NCI-H146 (cell line): ENCODE measurements around the gene SMARCD1.

ENCODE experiments used
- DNase-seq: peaks from one replicate; lab custom pipeline; 2025; lab: John Stamatoyannopoulos, UW

SMARCD1 gene

DNA sequence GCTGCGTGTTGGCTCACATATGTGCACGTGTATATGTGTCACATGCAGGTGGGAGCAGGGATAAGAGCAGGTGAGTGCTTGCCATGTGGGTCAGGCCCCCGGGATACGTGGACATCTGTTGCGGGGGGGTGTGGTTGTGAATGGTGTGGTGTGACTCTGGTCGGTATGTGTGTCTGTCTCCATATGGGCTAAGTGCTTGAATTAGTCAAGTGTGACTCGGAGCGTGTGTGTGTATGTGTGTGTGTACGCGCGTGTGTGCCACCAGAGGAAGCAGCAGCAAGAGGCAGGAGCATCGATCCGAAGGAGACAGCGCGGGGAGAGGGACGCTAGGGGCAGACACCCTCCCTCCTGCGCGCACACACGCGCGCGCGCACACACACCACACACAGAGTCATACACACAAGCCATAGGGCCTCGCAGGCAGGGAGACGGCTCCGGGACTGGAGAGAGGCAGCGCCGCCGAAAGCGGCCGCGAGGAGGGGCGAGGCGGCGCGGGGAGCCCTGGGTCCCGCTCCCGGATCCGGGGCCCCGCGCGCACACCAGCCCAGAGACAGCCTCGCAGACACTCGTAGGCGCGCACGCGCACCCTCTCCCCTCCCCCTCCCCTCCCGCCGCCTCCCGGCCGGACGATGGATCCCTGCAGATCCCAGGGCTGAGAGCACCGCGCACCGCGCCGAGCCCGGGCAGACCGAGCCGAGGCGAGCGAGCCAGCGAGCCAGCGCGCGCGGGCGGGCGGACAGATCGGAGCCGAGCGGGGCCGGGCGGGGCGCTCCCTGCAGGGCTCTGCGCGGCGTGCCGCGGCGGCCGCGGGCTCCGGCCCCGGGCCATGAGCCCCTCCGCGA, 27.9 kb upstream of the SMARCD1 start, which contains the start of gene ASIC1:
Gene ASIC1, plus strand, starts transcription at position 597 of the 842 bp plus-strand sequence. CDS start 1,171 bp downstream, outside the sequence.
- peak; percentile 89 for DNase-seq

DNA sequence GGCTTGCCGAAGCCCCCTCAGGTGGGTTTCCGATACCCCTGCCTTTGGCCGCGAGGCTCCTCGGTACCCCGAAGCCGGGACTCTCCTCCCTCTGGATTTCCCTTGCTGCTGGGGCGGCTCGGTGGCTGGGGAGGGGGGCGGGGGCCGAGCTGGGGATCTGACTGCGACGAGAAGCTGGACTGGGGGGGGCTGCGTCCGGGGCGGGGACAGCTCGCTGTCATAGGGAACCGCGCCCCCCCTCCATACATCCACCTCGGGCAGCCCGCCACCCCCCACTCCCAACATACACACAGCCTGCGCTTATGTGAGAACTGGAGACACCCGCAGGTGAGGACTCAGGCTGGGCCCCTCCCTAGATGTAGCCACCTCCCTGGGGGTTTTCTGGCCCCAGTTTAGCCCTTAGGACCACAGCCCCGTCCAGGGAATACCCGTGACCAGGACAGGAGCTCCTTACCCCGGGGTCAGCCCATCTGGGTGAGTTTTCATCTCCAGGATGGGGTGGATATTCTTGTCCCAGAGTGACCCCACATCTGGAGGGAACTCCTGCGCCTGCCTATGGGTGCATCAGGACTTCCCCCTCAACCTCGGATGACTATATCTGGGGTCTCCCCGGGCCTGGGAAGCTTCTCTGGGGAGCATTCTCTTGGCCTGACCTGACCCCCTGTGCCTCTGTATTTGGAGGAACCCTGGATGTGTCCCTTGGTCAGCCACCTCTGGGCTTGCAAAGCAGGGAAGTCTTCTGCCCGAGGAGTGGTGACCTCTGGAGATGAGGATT, 27.1 kb upstream of the SMARCD1 start:
- DNase-seq: peak; percentile 41

DNA sequence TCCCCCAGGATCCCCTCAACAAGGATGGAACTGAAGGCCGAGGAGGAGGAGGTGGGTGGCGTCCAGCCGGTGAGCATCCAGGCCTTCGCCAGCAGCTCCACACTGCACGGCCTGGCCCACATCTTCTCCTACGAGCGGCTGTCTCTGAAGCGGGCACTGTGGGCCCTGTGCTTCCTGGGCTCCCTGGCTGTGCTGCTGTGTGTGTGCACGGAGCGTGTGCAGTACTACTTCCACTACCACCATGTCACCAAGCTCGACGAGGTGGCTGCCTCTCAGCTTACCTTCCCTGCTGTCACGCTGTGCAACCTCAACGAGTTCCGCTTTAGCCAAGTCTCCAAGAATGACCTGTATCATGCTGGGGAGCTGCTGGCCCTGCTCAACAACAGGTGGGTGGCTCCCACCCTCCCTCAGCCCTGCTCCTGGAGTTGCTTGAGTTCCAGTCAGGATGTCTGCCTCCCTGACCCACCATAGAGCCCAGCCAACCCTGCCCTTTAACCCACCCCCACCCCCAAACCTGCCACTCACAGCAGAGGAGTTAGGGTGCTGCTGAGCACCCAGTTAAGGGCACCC, 26.3 kb upstream of the SMARCD1 start:
- DNase-seq: no peak

DNA sequence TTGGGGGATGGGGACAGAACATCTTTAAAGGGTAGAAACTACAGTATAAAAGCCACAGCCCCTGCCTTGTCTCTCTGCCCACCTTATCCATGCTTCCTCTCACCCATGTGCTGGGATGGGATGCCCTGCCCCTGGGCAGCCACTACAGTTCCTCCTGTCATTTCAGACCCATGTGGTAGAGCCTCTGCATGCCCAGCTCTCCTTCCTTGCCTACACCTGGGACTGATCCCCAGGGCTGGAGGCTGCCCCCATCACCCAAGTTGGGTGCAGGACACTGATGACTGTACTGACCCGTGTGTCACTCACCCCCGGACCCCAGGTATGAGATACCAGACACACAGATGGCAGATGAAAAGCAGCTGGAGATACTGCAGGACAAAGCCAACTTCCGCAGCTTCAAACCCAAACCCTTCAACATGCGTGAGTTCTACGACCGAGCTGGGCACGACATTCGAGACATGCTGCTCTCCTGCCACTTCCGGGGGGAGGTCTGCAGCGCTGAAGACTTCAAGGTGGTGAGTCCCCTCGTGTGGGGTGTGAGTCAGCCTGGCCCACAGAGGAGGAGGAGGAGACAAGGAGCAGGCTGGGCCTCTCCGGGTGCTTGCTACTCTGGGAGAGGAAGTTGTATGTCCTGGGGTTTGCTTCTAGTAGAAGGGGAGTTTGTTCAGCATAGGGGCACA, 25.6 kb upstream of the SMARCD1 start:
- DNase-seq: no peak

DNA sequence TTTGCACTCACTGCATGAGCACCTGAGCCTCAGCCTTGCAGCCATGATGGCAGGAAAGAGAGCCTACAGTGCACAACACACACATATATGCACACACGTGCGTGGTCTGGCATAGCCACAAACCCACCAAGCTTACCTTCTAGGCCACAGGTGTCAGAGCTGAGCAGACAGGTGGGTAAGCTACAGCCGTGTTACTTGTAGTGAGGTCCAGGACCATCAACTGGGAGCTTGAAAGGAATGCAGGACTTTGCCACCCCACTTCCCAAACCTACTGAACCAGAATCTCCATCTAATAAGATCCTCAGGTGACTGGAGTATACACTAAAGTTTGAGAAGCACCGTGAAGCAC, 25.0 kb upstream of the SMARCD1 start:
- no peak for DNase-seq

DNA sequence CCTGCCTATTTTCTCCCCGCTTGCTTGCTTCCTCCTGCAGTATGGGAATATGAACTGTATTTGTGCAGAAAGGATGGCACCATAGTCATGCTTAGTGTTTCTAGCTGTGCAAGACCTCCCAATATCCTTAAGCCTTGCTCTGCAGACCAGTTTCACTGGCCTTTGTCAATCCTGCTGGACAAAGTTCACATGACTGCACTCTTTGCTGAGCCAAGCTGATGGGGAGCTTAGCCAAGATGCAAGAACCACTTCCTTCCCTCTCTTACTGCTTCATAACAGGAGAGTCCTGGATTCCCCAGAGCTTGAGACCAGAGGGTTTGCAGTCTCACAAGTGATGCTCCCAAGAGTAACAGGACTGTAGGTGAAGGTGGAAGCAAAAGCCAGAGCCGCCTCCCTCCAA, 24.0 kb upstream of the SMARCD1 start:
- no peak for DNase-seq

DNA sequence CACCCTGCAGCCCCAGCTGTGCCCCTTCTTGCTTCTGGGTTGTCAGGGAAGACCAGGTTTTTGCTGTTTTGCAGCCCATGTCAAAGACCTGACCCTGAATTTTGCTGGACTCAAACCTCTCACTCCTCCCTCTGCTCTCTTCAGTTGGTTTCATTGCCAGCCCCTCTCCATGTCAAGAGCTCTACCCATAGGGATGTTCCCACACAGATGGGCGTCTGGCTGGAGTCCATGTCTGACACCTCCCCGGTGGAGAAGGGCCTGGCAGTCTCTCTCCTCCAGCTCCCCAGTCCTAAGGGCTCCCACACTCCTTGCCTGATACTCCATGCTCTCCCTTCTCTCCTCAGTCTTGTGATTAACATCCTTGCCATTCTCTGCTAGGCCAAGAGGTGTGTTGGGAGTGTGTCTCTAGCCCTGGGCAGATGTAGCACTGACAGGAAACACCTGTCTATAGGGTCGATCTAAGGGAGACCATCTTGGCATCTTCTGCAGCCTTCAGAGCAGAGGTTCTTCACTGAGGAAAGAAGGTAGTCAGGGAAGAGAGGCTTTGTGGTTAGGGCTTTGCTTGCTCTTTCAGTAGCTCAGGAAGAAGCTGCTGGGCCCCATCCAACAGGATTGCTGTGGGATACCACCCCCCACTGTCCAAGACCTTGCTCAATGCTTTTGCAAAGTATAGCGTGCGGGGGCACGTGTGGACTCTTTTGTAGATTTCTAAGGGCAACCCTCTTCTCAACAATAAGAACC, 23.0 kb upstream of the SMARCD1 start:
- DNase-seq: no peak

DNA sequence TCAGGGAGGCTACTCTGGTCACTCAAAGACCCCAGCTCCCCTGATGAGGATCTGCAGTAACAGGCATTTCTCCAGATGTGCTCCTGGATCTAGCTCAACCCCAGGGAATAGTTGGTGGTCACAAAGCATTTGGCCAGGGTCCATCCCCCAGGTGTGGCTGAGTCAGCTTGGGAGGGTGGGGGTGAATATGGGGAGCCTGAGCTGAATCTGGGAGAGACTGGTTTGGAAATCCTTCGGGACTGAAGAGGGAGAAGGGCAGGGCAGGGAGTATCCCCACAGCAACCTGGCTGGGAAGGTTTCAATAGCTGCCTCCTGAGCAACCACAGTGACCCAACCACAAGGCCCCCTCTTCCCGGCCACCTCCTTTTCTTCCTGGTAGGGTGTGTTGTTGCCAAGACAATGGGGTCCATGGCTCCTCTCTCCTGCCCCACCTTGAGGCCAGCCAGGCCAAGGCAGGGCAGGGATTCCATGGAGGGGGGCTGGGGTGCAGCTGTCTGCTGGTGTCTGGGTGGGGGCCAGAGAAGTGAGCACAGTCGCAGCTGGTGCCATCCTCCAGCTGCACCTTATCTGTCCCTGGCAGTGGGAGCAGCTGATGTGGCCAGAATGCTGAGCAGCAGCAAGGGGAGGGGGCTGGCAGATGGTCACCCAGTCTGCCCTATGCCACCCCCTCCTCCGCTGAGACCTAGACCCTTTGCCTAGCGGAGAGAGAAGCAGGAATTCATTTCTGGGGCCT, 22.2 kb upstream of the SMARCD1 start:
- peak; percentile 18 for DNase-seq

DNA sequence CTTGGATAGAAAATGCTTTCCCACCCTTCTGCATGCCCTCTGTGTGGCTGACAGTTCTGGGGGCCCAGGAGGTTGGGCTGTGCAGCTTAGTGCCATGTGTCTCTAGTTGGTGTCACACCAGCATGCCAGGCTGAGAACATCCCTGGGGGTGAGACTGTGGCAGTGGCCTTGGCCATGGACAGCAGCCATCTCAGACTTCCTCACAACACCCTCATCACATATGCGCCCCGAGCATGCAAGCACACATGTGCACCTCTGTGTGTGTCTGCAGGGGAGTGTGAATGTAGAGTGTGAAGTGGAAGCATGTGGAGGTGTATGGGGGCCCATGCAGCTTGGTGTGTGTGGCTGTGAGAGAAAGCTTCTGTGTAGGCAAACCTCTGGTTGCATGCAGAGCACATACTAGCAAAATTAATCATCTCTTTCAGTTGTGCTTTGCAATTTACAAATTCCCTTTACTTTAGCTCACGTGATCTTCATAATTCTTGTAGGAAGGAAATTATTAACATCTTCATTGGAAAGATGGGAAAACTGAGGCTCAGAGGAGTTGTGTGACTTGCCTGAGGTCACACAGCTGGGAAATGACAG, 19.3 kb upstream of the SMARCD1 start:
- DNase-seq: no peak

DNA sequence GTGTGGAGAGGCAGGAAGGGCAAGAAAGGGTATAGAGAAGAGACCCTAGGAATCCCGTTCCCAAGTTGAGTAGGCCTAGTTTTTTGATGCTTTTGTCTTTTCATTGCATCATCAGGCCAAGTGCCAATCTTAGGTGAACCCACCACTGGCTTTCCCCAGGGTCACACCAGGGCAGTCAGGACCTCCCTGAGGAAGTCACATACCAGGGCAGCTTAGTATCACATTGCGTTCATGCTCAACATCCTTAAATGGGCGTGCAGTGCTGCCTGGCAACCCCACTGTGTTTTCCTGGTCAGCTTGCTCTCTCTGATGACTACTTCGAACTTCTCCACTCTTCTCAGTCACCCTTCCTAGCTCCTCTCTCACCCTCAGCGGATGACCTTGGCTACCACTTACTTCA, 18.7 kb upstream of the SMARCD1 start:
- no peak for DNase-seq

DNA sequence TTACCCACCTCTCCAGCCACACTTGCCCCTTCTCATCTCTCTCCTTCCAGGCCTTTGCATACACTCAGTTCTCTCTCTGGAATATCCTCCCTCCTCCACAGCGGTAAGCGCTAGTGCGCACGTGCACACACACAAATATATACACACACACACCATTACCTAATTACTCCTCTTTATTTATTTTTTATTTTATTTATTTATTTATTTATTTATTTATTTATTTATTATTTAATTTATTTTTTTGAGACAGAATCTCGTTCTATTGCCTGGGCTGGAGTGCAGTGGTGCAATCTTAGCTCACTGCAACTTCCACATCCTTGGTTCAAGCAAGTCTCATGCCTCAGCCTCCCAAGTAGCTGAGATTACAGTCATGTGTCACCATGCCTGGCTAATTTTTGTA, 16.1 kb upstream of the SMARCD1 start:
- DNase-seq: no peak

DNA sequence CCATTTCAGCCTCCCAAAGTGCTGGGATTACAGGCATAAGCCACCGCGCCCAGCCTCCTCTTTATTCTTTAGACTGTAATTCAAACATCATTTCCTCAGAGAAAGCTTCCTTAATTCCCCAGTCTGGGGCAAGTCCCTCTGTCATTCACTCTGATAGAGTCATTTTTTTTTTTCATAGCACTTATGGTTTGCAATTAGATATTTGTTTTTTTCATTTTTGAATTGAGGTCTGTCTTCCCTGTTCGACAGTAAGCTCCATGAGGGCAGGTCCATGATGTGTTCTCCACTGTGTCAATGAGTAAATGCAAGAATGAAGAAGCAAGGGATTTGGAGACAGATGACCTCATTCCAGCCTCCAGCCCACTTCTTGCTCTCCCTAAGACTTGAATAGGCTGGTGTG, 15.6 kb upstream of the SMARCD1 start:
- no peak for DNase-seq

DNA sequence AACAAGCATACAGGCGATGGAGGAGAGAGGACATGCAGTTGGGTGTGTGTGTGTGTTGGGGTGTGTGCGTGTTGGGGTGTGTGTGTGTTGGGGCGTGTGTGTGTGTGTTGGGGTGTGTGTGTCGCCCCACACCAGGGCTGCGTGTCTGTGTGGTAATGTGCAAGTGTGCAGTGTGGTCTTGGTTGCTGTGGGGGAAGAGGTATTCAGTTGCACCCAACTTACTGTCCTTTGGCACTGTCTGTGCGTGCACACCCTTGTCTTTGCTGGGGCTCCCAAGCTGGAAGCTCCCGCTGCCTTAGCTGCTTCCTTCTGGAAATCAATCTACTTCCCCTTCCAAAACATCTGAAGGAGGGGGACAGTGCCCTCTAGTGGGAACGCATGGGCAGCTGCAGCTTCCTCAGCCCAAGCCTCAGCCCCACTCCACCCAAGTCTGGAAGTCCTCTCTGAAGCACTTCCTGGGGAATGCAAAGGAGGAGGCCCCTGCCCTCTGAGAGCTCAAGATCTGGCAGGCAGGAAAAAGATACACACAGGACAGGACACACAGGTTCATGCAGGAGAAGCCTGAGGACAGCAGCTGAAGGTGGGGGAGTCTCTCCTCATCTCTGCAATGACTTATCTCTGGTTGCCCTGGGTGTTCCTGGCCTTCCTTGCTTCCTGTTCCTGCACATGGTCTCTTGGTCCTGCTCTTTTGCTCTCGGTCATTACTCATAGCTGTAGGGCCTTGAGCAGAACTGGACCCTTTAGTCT, 14.7 kb upstream of the SMARCD1 start:
- DNase-seq: peak; percentile 73

DNA sequence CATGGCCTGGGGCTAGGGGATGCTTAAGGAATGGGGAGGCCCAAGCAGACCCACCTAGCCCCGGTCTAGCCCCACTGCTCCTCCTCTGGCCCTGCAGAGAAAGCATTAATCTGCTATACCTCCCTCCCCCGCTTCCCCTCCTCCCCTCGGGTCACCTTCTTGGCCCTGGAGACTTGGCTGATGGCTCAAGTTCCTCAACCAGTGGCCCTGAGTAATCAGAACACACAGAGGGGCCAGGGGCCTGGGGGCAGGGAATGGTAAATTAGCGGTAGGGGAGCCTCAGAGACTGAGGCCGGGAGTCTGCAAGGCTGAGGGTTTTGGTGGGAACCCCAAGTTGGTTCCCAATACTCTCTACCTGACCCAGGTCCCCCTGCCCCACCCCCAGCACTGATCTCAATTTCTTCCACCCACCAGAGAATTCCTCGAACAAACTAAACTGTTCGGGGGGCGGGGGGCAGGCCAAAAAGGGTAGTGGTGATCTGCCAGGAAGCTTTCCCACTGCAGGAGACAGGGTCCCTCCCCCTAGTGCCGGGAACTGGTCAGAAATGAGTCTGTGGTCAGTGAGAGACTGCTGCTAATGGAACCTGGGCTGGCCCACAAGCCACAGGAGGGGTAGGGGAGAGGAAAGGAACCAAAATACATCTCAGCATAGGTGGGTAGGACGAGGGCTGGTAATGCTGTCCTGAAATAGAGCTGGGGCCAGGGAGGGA, 12.8 kb upstream of the SMARCD1 start:
- no peak for DNase-seq

DNA sequence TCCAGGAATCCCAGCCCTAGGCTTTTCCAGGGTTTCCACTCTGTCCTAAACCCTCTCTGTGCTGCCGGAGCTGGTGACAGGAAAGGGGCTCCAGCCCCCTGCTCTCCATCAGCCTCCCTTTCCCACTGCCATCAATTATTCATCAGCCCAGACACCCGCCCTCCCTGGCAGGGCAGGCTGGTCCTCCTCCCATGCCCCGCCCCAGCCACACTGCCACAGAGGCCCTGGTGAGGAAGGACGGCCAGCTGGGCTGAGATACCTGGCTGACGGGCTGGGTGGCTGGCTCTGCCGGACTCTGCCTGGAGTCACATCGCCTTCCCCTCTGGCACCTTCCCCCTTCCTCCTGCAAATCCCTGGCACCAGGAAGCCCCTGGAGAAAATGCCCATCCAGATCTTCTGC, 11.9 kb upstream of the SMARCD1 start:
- DNase-seq: no peak

DNA sequence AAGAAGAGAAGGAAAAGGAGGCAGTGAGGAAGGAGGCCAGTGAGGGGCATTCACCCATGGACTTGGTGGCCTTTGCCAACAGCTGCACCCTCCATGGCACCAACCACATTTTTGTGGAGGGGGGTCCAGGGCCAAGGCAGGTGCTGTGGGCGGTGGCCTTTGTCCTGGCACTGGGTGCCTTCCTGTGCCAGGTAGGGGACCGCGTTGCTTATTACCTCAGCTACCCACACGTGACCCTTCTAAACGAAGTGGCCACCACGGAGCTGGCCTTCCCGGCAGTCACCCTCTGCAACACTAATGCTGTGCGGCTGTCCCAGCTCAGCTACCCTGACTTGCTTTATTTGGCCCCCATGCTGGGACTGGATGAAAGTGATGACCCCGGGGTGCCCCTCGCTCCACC, 11.4 kb upstream of the SMARCD1 start:
- DNase-seq: no peak

DNA sequence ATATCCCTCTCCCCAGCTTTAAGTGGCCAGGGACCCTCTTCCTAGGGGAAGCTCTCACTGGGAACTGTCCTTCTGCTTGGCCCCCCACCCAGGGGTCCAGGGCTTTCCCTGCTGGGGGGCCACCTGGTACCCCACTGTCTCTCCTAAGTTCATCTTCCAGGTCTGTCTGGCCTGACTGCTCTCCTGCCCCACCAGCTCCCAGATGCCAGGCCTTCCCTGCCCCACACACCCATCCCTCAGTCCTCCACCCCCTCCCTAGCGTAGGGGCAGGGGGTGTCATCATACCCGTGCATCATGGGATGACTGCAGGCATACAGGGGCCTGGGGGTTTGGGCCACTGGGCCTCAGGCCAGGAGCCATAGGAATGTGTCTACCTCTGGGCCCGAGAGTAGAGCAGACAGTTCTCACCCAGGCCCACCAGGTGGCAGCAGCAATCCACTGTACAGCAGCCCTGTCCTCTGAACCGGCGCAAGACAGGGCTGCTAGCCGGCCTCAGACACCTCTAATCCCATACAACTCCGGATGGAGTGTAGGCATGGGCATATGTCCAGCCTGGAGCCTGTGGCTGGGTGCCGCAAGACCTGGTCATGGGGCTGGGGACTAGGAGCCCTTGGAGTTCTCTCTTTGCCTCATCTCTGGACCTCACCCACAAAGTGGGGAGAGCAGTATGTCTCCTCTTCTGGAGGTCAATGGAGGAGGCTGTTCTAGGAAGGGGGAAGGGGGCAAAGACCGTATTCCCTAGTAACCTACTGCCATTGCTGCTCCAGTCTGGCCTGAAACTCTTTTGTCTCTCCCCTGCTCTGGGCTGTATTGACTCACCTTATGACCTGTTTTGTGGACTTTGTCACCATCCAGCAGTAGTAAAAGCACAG, 10.0 kb upstream of the SMARCD1 start:
- peak; percentile 84 for DNase-seq

DNA sequence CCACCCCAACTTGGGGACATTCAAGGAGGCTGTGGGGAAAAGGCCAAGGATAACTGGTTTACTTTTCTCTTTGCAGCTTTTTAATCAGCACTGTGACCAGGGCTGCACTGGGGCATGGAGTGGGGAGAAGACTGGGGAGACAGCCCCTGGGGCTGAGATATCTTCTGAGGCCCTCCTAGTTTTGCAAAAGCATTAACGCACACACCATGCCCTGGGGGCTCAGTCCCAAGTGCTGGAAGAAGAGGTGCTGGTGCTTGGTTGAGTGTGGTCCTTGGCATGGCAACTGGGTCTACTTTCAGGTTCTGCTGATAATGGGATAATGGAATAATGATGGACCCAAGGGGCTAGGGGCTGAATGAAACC, 9.4 kb upstream of the SMARCD1 start:
- DNase-seq: no peak
